Hematopoietic multipotent progenitor cell (in vitro differentiated cells): ENCODE measurements around the gene NEAT1. TPM values are rescaled to one million over a fixed set of nuclear protein-coding genes. Genes with fewer than 3 reads are reported as not detected.
A peak's percentile ranks its signal among the peaks of the same experiment; 100 is the strongest.

Experiments
- DNase-seq, 3 donors: peaks; one replicate each; pipeline ENCODE4 v3.0.0-alpha.2; 2011 to 2015; ENCODE audit warnings: low read depth in 2 of 3, low spot score in 2 of 3
- total RNA-seq: library from RNA; depleted of rRNA; stranded (reverse); fragments of >200 nt; gene quantifications from one replicate; pipeline ENCODE4 v1.2.3, GENCODE V29; 2012

Gene NEAT1
- total RNA-seq, 1 donor: 102 TPM

DNA sequence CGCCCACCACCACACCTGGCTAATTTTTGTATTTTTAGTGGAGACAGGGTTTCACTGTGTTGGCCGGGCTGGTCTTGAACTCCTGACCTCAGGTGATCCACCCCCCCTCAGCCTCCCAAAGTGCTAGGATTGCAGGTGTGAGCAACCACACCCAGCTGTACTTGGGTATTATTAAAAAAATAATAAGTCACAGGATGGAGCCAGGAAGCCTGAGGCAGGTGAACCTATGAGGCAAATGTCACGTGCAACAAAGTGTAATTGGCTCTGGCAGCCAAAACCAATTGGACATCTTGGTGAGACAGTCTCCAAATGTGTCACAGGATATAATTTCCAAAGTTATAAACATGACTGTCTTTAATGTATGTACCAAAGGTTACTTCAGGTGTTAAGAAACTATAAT is 52.3 kb downstream of the NEAT1 start:
- no peak for DNase-seq

DNA sequence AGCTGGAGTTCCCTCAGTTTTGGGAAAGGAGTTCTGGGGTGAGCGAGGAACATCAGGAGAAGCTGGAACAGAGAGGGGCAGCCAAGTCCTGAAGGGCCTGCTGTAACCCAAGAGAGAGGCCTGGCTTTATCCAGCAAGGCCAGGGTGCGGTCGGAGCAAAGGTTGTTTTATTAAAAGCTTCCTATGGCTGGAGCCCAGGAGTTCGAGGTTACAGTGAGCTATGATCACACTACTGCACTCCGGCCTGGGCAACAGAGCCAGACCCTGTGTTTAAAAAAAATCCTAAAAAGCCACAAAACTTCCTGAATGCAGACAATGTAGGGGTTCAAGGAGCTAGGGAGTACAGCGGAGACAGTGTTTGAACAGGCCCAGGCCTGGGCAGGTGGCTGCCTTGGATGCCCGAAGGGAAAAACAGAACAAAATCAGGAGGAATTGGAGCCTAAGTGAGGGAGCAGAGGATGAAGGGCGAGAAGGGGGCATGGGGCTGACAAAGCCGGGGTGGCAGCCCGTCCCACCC is 54.1 kb downstream of the NEAT1 start:
- no peak for DNase-seq

- DNase-seq: peak; percentile 66 to 95 (median 95)
Measured at GRCh38 chr11:65477149-65477965, 54.8 kb downstream of the NEAT1 start.

DNA sequence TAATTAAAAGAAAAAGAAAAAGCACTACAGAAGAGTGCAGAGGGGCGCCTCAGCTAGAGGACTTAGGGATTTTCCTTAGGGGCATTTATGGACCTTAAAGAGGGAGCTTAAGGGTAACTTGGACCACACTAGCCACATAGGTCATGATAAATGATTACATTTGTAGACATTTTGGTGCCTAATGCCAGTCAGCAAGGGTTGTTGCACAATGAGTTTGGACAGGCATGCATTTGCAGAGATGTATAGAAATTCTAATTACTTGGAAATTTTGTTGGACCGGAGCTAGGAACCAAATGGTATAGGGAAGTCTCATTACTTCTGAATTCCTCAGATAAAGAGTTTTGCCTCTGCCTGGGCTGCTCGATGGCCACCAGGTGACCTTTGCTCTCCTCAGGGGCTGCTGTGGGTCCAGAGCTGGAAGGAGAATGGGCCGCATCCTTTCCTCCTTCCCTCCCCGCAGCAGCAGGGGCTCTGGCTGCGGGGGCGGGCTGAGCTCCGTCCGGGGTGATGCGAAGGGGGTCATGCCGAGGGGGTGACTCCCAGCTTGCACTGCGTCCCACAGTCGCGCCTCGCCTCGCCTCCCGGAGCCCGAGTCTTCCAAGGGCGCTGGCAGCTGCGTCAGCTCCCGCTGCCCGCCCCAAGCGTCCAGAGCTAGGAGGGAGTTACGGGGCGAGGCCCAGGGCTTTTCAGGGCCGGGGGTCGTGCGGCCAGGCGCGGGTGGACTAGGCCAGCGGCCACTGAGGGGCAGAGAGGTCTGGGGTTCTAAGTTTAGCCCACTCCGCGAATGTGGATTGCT is 56.0 kb downstream of the NEAT1 start:
- DNase-seq: no peak

DNA sequence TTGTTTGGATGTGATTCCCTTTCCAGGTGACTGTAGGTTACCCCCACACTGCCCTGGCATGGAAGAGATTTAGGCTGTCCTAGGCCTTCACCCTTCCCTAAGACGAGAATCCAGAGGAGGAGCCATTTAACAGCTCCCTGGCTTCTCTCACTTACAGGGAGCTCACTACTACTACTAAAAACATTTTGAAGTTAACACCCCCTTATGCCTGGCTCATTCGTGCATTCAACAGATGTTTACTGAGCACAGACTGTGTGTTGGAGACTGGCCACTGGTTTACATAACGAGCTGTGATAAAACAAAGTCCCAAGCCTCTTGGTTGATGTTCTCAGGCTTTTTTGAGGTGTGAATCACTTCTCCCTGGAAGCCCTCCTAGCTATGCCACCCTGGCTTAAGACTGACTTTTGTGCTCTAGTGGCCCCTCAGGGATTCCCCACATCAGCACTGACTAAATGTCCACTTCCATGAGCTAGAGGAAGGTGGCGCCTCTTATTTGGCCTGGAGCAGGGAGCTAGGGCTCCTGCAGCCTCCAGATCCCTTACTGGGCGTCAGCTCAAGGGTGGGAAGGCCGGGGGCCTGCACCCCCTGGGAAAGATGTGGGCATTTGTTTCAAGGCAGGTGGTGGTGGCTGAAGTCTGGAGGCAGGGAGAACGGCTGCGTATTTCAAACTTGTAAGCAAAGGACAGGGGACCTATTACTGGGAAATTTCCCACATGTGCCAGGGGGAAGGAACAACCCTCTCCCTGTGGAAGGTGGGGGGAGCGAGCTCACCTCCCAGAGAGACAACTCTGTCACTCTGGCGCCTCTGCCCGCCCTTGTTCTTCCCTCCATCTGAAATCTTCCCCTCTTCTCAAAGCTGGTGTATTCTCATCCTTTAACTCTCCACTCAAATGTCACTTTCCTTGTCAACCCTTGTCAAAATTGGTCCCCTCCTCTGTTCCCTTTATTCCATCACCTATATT is 56.9 kb downstream of the NEAT1 start:
- DNase-seq: no peak

DNA sequence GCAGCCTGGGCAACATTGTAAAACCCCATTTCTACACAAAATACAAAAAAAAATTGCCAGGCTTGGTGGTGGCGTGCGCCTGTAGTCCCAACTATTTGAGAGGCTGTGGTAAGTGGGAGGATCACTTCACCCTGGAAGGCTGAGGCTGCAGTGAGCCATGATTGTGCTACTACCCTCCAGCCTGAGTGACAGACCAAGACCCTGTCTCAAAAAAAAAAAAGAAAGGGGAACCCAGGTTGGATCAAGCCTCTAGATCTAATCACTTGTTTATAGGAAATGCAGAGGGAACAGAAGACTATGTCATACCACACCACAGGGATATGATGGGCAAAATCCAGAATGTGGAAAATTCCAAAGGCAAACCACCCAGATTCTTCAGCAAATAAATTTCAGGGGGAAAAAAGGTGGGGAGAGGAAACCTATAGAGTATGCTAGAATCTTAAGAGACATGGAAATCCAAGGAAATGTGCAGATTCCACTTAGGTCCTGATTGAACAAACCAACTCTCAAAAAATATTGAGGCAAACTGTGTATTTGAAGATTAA is 59.8 kb downstream of the NEAT1 start:
- DNase-seq: no peak

DNA sequence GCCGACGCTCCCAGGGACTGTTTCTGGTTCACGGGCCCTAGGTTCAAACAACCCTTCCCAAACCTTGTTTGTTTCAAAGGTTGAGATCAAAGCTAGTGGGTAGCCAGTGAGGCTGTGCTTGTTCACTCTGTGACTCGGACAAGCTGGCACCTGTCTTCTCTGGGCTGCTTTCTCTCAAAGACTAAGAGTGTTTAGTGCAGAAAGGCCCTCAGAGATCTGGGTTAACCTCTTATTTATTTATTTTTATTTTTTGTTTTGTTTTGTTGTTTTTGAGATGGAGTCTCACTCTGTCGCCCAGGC is 63.3 kb downstream of the NEAT1 start:
- DNase-seq: no peak

DNA sequence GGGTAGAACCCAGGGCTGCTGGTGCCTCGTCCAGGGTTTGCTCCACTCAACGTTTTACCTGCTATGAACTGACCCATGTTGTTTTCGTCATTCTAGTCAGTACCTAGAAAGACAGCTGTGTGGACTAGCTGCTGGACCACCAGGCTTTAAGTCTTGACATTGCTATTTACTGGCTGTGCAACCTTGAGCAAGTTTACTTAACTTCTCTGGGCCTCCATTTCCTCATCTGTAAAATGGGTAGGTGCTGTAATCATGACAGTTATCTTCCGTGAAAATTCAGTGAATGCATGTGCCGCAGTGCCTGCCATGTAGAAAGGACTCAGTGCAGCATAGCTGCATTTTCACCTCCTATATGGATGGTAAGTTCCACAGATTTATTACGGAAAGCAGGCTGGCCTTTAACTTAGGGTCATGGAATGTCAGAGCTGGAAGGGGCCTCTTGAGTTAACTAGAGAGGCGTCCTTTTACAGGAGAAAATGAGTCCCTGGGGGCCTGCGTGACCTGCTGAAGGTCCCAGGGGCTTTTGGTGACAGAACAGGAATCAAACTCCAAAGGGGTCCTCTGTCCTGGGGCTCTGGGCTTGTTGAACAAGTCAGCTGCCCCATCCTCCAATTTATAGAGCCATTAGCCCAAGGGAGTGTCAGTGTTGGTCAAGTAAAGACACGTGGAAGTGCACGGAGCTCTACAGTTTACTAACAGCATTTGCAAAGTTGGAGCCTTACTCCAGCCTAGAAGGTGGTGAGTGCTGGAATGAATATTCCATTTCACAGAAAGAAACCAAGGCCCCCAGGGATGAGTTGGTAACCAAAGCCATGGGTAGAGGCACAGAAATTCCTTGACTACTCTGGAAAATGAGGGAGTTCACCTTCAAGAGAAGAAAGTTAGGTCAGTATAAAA is 64.2 kb downstream of the NEAT1 start:
- no peak for DNase-seq

GRCh38 chr11:65487467-65488272 is 65.1 kb downstream of the NEAT1 start:
- peak in 2 of 3 donors; percentile 90 to 93 for DNase-seq

DNA sequence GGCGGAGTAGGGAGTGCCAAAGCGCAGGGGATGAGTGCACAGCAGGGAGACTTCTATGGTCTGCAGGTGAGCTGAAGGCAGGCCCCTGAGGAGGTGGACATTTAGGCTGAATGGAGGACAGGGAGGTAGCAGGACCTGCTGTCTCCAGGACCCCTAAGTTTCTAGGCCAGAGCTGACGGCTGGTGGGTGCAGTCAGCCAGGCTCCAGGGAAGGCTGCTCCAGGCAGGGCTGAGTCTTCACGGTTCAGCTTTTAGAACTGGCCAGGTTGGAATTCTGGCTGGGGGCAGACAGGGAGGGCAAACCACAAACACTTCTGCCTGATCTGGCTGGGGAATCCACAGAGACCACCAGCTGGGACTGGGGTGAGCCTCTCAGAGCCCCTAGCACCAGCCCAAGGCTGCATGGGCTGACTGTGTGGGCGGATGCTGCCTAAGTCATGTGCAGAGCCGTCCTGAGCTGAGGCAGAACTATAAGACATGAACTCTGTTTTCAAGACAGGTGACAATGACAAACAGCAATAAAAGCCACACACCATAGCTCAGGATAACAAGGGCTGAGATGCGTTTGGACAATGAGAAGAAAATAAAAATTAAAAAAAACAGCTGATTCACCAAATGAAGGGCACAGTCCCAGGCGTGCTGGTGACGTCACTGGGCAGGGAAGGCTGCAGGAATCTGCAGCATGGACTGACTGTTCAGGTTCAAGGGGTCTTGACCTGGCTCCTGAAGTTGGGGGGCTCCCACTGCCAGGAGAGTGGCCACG is 65.9 kb downstream of the NEAT1 start:
- no peak for DNase-seq

DNA sequence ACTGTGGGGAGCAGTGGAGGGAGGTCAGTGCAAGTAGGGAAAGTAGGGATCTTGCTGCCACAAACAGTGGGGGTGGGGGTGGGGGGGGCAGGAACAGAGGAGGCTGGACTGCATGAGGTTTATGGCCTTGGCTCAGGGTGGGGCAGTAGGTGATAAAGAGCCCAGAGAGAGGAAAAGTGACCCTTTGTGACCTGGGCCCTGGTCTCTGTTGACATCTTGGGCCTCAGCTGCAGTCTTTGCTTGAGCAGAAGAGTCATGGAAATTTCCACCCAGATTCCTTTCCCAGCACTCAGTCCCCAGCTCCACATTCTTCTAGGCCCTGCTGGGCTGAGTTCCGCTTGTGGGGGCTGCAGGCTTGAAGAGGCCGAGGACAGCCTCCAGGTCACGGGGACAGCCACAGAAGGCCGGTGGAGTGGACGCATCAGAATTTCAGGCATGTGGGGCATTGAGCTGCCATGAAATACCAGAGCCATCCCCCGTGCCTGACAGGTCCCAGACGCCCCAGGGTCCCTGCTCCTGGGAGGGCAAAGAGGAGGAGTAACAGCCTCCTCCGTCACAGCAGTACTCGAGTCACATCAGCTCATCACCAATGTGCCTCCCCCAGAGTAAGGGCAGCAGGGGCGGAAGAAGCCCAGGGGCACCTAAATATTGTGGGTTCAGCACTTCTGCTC is 66.6 kb downstream of the NEAT1 start:
- DNase-seq: no peak

DNA sequence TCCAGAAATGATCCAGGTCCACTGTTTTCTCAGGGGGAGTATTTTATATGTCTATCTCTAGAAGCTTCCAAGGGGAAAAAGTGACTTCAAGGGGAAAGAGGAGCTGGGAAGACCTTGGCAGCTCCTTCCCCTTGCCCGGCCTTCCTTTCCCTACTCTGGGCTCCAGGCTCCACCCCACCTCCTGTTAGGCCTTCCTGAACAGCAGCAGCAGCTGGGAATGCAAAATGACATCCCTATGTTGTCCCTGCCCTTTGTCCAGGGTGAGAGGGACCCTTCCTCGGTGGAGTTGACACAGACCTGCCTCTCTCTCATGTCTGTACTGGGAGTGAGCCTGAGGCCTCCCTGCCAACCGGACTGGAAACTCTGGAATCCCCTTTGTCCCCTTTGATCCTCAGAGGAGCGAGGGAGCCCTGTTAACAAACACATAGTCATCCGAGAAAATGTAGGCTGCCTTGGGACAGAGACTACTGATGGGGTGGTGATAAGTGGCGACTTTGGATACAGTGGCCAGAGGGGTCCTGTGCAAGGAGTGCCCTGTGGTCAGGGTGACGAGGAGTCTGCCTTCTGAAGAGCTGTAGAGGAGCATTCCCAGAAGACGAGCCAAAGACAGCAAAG is 67.2 kb downstream of the NEAT1 start:
- DNase-seq: no peak

DNA sequence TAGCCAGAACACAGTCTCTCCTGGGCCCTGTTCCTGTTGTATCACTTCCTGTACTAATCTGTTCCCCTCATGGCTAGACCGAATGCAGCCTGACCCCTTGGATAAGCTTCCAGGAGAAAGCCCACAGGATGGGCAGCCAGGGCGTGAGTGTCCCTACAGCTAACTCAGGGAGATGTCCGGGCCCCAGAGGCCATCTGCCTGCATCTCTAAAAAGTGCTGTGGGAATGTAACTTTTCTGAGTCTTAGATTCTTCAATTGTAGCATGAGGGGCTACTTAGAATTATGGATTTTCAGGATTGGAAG is 68.5 kb downstream of the NEAT1 start:
- DNase-seq: no peak

DNA sequence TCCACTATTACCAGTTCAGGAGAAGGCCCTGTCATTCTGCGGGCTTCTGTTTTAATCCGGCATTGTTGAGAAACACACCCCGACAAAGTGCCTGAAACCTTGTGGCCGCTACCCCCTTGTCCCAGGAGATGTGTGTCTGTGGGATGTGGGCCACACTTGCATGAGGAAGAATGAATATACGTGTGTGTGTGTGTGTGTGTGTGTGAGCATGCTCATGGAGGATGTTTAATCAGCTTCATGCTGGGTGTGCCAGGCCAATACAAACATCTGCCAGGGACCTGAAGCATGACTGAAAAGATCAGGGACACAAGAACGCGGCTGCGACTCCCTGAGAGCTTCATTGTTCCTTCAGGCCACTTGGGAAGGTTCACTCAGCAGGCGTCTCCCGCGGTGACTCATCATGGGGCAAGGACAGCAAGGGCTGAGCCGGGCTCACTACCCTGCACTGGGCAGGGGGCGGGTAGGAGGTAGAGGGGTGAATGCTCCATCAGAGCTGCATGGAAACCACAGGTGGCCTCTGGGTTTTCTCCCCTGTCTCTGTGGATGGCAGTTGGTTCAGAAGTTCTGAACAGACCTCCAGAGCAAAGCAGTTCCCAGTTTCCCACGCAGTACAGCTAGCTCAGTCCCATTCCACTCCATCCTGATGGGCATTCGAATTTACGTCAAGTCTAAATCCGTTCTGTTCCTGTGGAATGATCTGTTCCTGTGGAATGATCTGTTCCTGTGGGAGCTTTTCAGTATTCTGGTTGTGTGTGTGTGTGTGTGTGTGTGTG is 69.2 kb downstream of the NEAT1 start:
- DNase-seq: no peak

- DNase-seq: no peak
Measured at GRCh38 chr11:65492387-65492636, 69.7 kb downstream of the NEAT1 start.

DNA sequence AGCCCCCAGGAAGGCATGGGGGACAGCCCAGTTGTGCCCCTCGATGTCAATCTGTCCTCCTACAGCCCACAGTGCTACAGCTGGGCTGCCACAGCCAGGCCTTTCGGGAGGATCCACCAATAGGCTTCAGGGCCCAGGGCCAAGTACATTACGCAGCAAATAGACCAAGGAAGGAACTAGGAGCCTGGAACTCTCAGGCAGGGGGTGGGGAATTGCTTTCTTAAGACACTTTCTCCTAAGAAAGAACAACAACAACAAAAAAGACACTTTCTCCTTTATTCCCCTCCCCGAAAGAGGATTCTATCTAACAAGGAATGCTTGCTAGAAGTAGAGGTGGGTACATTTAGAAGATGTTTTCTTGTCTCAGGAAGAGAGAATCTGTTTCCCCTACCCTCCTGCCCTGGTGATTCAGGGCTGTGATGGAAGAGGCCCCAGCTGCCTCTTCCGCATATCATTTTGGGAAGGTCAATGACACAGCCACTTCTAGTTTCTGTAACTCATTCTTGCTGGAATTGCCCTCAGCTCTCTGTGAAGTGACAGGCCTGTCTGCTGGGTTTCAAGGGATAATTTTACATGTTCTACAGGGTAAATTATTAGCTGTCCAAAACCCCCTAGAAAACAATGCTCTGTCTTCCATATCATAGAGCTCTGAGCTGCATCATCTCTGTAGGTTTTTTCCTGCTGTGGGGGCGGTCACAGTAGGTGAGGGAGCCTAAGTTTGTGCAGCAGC is 70.2 kb downstream of the NEAT1 start:
- no peak for DNase-seq
